ENCODE data around the gene ACADSB. TPM values are rescaled to one million over a fixed set of nuclear protein-coding genes. Genes with fewer than 3 reads are reported as not detected.

The ACADSB gene
- total RNA-seq, 4 donors from 2014 or later = 3.0 to 31.4 (median 13.9) TPM

- DNase-seq = no peak
- Histone ChIP-seq H3K36me3 (no peaks in the 10 kb centered on the region), H3K4me3 (no peak overlapping the region), H3K27ac (no peak overlapping the region), H3K4me1 (peaks cover 0 to 21% (median 13%) of the 10 kb centered on the region in 4 donors), H3K9me3 (no peaks in the 10 kb centered on the region), H3K27me3 (no peaks in the 10 kb centered on the region)
- WGBS, 2 donors (ENCODE audit: low coverage in 1 of 2) = 40 to 50% methylated on average over 1 of the region's 1 CpG
- intact Hi-C loops (cut with DNase I; ENCODE audit: low total_unique reads) = no loop called here
- TF ChIP-seq EP300 (IDR thresholded peaks at IDR 0.05; ENCODE audit: low read depth) (no peak), POLR2A (IDR thresholded peaks at IDR 0.05) (no peak), POLR2AphosphoS5 (IDR thresholded peaks at IDR 0.05) (no peak), CTCF (IDR thresholded peaks at IDR 0.05) (no peak)
- in situ Hi-C loops (cut with MboI; ENCODE audit: low pct_ligation_motif_present in 1 of 4, low pct_unique_long_range_greater_than_20kb in 1 of 4, low sequenced_read_pairs in 3 of 4) = no loop called here
Observed at GRCh38 chr10:123019941-123020703, 11.3 kb downstream of the ACADSB start.

- Histone ChIP-seq H3K27me3 (no peaks in the 10 kb centered on the region), H3K36me3 (no peaks in the 10 kb centered on the region), H3K27ac (no peak overlapping the region), H3K4me3 (no peak overlapping the region), H3K4me1 (peaks cover 0 to 21% (median 13%) of the 10 kb centered on the region in 4 donors), H3K9me3 (no peaks in the 10 kb centered on the region)
- no peak for DNase-seq
- intact Hi-C loops (cut with DNase I; ENCODE audit: low total_unique reads) (no loop called here), in situ Hi-C loops (cut with MboI; ENCODE audit: low pct_ligation_motif_present in 1 of 4, low pct_unique_long_range_greater_than_20kb in 1 of 4, low sequenced_read_pairs in 3 of 4) (no loop called here)
- WGBS, 2 donors (ENCODE audit: low coverage in 1 of 2) = 62 to 70% methylated on average over 2 to 3 of the region's 3 CpGs
- peak in 2 of 5 experiments; percentile 14 to 18 for TF ChIP-seq CTCF (IDR thresholded peaks at IDR 0.05)
- no peak for TF ChIP-seq EP300 (IDR thresholded peaks at IDR 0.05; ENCODE audit: low read depth)
Observed at GRCh38 chr10:123021517-123021916, 12.7 kb downstream of the ACADSB start.

- H3K4me1 ChIP-seq = peaks cover 0 to 21% (median 13%) of the 10 kb centered on the region in 4 donors
- H3K4me3 ChIP-seq = no peak overlapping the region
- no peaks in the 10 kb centered on the region for H3K9me3 ChIP-seq
- no peaks in the 10 kb centered on the region for H3K27me3 ChIP-seq
- intact Hi-C loops (cut with DNase I; ENCODE audit: low total_unique reads) (no loop called here), in situ Hi-C loops (cut with MboI; ENCODE audit: low pct_ligation_motif_present in 1 of 4, low pct_unique_long_range_greater_than_20kb in 1 of 4, low sequenced_read_pairs in 3 of 4) (no loop called here)
- no peak for DNase-seq
- no peak overlapping the region for H3K27ac ChIP-seq
- TF ChIP-seq CTCF (IDR thresholded peaks at IDR 0.05) (no peak), EP300 (IDR thresholded peaks at IDR 0.05; ENCODE audit: low read depth) (no peak), POLR2AphosphoS5 (IDR thresholded peaks at IDR 0.05) (no peak)
- H3K36me3 ChIP-seq = no peaks in the 10 kb centered on the region
- 20 to 78% methylated on average over 1 to 2 of the region's 2 CpGs for WGBS, 2 donors (ENCODE audit: low coverage in 1 of 2)
Observed at GRCh38 chr10:123024540-123024939, 15.7 kb downstream of the ACADSB start.

GRCh38 chr10:123026302-123026701 is 17.5 kb downstream of the ACADSB start:
- DNase-seq = no peak
- Histone ChIP-seq H3K27me3 (no peaks in the 10 kb centered on the region), H3K4me1 (peaks cover 0 to 7% (median 6%) of the 10 kb centered on the region in 4 donors), H3K36me3 (no peaks in the 10 kb centered on the region), H3K9me3 (no peaks in the 10 kb centered on the region), H3K4me3 (no peak overlapping the region), H3K27ac (no peak overlapping the region)
- in situ Hi-C loops (cut with MboI; ENCODE audit: low pct_ligation_motif_present in 1 of 4, low pct_unique_long_range_greater_than_20kb in 1 of 4, low sequenced_read_pairs in 3 of 4) (loop anchor here in 1 of 4 donors (25.0 kb wide), 1 partner anchor 536 kb away; no protein-coding TSS in a partner anchor), intact Hi-C loops (cut with DNase I; ENCODE audit: low total_unique reads) (no loop called here)
- WGBS, 2 donors (ENCODE audit: low coverage in 1 of 2) = 14 to 55% methylated on average over 1 of the region's 1 CpG
- TF ChIP-seq POLR2A (IDR thresholded peaks at IDR 0.05) = no peak

GRCh38 chr10:123027861-123028260 is 19.1 kb downstream of the ACADSB start:
- Histone ChIP-seq H3K27me3 (no peaks in the 10 kb centered on the region), H3K9me3 (no peaks in the 10 kb centered on the region), H3K4me3 (no peak overlapping the region), H3K36me3 (no peaks in the 10 kb centered on the region), H3K4me1 (no peaks in the 10 kb centered on the region), H3K27ac (no peak overlapping the region)
- DNase-seq = no peak
- intact Hi-C loops (cut with DNase I; ENCODE audit: low total_unique reads) (no loop called here), in situ Hi-C loops (cut with MboI; ENCODE audit: low pct_ligation_motif_present in 1 of 4, low pct_unique_long_range_greater_than_20kb in 1 of 4, low sequenced_read_pairs in 3 of 4) (loop anchor here in 1 of 4 donors (25.0 kb wide), 1 partner anchor 534 kb away; no protein-coding TSS in a partner anchor)
- TF ChIP-seq POLR2AphosphoS5 (IDR thresholded peaks at IDR 0.05) (no peak), CTCF (IDR thresholded peaks at IDR 0.05) (no peak), POLR2A (IDR thresholded peaks at IDR 0.05) (no peak), EP300 (IDR thresholded peaks at IDR 0.05; ENCODE audit: low read depth) (no peak)

Data from transverse colon (tissue), 4 donors.